ENCODE results near the gene SIX4.
"Not testable (repeated sequence)": the region's sequence is repeated elsewhere in the genome, so short reads cannot be mapped to it uniquely, and the experiment has no call there.

SIX4 gene

DNA sequence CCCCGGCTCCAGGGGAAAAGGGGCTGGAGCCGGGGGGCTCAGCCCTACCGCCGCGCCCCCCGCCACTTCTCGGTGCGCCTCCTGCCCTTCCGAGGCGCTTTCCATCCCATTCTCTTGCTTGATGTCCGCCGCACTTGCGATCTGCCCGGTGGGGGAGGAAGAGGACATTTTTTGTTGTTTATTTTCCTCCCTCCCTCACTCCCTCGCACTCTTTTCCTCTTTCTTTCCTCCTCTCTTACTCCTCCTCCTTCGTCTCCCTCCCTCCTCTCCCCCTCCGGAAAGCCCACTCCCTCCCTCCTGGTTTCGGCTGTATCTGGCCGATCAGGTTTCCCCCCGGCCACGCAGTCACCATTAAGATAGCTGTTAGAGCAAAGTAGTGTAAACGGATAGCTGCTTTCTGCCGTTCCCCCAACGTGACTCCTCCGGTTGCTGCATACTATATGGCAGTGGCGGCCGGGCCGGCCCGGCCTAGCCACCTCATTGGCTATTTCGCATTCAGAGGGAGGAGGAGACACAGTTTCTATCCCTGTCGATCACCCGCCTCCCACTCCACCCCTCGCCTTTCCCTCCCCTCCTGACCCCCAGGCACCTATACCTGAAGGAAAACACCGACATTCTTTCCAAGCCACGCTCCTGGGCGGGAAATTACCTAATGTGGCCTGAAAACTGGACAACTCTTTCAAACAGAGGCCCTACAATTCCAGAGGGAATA lies at the start of gene SIX4:
TSS of gene SIX4 (minus strand) at position 445 of the 712 bp plus-strand sequence. CDS start at position 168, 277 bp downstream.
- no peak for DNase-seq

DNA sequence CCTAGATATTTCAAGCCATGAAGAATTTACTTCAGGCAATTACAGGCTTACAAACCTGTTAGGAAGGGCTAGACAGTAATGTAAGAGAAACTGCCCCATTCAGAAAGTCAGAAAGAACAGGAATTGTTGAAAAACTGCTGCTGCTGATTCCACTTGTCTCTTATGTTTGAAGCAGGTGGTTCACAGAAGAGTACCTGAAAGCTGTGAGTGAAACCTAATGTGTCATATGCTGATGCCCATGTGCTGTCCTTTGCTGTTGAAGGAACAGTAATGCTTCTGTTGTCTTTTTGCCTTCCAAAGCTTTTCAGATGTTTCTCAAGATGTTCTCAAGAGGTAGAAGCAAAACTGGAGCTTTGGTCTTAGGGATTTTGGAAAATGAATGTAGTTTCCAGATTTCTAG lies 49.4 kb upstream of the SIX4 start:
- DNase-seq: no peak

DNA sequence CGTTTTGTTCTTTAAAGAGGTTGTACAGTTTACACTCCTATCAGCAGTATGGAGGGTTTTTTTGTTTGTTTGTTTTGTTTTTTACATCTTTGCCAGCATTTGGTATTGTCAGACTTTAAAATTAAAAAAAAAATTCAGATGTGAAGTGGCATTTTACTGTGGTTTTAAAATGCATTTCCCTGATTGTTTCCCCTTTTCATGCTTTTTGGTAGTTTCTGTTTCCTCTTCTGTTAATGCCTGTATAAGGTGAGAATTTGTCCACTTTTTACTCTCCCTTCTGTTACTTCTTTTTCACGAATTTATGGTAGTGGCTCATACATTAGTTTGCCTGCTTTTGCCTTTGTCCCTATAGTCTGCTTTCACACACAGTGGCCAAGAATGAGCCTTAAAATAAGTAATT lies 47.0 kb upstream of the SIX4 start:
- peak; percentile 17 for DNase-seq

DNA sequence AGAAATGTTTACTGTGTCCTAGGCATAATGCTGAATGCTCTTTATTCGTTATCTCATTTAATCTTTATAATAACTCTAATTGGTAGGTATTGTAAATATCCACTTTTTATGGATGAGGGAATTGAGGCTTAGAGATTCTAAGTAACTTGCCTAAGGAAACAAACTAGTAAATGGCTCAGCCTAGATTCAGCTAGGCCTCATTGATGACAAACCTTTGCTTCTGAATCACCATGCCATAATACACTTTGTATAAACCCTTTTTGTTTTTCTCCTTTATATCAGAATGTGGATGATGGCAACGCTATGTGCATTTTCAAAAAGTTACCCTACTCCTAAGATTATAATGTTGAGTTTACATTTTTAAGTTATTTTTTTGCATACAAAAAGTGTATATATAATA lies 44.5 kb upstream of the SIX4 start:
- DNase-seq: no peak

DNA sequence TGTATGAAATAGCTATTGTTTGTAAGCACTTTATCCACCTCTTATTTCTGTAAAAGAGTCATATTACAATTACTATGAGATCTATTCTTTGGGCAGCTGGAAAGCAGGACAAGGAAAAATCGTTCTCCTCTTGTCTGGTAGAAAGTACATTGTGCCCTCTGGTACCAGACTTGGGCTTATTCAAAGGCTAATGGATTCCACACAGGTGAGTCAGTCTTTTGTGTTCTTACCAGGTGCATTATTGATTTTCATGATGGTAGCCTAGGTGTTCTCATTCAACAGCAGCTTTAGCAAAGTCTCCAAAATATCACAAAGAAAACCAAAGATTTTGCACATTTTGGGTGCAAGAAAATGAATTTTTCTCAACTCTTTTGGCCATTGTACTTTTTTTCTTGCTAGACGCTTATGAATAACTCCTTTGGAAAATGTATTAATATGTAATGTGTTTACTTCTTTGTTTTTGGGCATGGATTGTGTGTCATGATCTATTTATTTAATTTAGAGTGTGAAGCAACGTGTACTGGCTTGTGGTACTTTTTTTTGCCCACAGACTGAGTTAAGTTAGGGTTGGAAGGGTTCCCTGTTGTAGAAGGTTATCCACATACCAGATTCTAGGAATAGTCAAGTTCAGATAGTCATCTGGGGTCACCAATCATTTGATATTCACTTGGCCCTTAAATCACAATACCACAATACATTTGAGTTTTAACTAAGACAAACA lies 36.7 kb upstream of the SIX4 start:
- DNase-seq: no peak

DNA sequence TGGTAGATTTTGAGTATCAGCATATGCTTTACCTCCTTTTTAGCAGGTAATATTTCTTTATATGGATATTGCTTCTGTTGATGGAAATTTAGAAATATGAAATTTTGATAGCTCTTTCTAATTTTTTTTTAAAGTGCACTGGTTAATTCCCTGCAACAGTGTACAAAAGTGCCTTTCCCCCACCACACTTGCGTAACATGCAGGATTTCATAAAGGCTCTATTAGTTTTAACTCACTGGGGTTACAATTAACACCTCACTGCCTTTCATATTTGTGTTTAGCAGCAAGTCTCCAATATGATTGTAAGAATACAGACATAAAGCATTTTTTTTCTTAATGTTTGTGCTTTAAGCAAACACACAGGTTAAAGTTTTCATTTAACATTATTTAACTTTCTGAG lies 36.1 kb upstream of the SIX4 start:
- peak; percentile 29 for DNase-seq

DNA sequence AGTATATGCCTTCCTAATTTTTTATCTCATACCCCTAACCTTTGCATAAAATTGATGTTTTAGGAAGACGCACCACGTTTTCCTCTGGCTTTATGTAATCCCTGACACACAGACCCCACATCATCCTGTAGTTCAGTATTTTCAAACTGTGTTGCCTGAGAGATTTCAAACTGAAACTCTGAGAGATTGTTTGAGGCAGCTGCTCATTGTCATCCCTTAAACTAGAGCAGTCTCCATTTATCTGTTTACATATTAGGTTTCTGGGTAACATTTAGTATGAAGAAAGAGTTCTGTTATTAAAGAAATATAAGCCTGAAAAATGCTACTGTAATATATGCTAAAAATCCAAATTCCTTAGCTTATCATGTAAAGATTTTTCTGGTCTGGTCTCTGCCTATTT lies 34.7 kb upstream of the SIX4 start:
- DNase-seq: peak; percentile 23

DNA sequence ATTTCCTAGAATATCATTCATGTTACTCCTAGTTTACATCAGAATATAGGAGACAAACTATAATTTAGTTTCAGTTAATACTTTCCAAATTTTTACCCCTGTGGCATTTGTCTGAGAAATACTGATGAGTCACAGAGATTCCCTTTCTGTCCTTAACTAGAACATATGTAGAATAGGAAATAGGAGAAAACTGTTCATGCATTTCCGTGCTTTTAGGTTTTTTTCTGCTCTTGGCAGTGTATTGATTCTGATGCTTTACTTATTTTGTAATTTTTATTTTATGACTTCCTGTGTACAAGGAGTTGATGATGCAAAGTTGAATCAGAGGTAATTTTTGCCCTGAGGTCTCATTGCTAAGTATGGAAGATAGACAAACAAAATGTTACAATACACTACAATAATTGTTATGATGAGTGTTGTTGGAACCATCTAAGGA lies 33.4 kb upstream of the SIX4 start:
- DNase-seq: peak; percentile 50

DNA sequence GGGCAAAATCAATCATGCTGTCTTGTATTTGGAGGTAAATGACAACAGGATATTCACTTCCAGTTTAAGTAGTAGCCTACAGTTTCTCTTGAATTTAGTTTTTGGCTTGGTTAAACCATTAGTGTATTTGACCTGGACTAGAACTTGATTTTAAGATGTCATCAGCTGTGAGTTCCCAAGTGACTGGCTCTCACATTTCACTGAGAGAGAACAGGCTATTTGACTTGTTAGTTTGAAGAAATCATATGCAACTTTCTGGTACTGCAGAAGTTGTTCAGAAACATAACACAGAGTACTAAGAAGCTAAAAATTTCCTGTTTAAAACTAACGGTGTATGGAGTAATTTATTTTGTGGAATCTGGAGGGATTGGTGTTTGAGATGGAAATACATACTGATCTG lies 32.7 kb upstream of the SIX4 start:
- DNase-seq: no peak

DNA sequence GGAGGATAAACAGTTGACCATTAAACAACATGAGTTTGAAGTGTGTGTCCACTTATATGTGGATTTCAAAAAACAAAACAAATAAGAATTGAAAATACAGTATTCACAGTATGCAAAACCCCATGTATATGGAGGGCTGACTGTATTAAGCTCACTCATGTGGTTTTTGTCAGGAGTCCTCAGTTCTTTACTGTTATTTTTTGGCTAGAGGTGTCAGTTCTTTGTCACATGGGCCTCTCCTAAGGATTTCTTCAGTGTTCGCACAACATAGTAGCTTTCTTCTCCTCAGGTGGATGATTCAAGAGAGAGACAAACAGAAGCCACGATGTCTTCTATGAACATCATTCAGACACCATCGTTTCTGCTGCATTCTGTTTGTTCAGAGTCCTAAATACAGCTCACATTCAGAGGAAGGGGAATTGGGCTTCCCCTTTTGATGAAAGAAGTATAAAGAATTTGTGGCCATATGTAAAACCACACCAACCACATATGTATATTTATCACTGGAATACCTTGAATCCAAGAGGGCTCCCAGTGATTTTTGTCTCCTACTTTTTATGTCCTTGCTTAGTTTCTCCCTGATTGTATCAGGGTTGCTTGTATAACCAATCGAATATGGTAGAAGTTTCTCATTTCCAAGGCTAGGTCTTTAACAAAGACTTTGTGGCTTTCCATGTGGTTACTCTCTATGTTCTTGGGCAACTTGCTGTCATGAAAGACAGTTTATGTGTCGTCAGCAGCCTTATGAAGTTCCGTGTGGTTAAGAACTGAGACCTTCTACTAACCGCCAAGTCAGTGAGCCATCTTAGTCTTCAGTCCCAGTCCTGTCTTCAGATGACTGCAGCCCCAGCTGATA lies 29.3 kb upstream of the SIX4 start:
- peak; percentile 99 for DNase-seq

DNA sequence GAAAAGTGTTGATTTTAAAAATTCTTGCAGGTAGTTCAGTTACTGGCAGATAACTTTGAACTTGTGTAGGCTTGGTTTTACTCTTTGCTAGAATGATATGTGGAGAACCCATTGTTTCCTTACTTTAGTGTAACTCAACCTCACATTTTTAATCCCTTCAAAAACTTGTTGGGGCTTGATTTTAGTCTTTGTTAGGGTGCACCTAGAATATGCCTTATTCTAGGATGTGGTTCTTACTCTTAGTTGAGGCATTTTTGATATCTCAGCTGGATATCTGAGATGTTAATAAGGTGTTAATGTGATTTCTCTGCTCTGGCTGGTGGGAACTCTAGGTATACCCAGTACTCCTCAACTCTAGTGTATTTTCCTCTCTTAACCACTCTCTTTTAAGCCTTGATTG lies 20.4 kb upstream of the SIX4 start:
- DNase-seq: no peak

DNA sequence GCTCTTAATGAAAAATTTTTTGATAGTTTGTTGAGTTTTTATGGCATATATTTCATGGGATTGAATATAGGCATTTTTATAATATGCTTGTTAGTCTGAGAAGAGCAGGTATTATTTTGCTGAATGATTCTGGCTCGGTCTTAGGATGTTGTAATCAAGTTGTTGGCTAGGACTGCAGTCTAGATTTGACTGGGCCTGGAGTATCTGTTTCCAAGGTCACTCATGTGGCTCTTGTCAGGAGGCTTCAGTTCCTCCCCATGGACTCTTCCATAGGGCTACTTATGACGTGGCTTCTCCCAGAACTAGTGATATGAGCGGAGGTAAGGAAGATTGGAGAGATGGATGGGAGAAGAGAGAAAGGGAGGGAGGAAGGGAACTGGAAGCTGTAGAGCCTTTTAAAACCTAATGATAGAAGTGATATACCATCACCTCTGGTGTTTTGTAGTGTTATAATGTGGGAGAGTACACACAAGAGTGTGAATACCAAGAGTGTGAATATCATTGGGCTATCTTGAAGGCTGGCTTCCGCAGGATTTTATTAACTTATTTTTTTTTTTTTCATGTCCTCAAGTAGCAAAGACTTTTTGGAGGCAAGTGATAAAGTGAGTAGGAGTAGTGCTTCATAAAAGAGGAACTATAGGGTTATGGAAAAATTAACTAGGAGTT lies 14.8 kb upstream of the SIX4 start:
- DNase-seq: peak; percentile 20

DNA sequence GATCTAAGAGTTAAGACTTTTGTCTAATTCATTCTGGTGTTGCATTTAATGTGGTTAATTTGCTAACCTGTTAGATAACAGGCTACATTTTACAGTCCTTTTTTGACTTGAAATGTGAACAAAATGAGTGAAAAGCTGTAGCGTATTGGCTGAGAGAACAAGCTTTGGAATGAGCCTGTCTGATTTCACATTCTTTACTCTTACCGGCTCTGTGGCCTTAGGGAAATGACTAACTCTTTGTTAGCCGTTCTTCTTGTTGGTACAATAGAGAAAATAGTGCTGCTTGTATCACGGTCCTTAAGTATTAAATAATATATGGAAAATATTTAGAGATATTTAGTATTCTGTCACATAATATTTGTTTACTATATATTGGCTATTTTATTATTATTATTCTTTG lies 12.3 kb upstream of the SIX4 start:
- no peak for DNase-seq

DNA sequence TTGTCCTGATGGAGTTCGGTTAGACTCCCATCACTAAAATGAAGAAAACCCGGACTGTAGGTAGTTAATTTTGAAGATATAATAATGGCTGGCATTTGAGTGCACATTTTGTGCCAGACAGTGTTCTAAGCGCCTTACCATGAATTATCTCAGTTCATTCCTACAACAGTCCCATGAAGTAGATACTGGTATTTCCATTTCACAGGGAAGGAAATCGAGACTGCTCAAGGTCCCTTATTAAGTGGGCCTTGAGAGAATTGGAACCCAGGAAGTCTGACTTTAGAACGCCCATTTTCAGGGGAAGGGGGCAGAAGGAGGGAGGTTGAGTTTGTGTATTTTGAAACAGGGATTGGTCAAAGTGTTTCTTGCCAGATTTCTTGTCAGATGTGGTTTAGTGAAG lies 11.3 kb upstream of the SIX4 start:
- DNase-seq: no peak

DNA sequence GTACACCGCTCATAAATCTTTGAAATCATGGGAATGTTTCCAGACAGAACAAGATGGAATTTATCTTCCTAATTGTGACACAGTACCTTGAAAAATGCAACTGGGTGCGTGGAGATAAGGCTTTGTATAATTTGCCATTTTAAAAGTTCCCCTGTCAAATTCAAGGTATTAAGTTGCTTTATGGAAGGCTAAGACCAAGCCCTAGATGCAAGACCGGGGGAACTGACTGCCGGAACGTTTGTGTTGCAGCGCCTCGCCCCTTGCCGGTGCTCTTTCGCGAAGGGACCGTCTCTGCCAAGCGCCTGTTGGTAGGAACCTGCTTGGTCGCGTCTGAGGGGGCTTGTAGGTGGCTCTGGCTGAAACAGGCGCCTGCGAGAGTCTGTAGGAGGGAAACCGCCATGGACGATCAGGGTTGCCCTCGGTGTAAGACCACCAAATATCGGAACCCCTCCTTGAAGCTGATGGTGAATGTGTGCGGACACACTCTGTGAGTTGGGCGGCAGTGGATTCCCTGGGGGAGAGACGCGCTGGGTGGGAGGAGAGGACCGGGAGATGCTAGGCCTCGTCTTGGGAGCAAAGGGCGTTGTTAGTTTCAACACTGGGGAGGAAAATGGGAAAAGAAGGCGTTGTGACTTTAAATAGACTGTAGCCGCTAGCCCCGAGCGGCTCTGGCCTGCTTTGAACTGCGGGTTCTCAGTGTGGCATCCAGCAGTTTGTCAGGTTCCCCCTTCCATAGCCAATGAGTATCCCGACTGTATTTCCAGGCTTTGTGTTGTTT lies 10.5 kb upstream of the SIX4 start, which contains the start of gene MNAT1:
TSS of gene MNAT1 (plus strand) at position 297 of the 778 bp plus-strand sequence. CDS start at position 399, 102 bp downstream.
- peak; percentile 59 for DNase-seq

DNA sequence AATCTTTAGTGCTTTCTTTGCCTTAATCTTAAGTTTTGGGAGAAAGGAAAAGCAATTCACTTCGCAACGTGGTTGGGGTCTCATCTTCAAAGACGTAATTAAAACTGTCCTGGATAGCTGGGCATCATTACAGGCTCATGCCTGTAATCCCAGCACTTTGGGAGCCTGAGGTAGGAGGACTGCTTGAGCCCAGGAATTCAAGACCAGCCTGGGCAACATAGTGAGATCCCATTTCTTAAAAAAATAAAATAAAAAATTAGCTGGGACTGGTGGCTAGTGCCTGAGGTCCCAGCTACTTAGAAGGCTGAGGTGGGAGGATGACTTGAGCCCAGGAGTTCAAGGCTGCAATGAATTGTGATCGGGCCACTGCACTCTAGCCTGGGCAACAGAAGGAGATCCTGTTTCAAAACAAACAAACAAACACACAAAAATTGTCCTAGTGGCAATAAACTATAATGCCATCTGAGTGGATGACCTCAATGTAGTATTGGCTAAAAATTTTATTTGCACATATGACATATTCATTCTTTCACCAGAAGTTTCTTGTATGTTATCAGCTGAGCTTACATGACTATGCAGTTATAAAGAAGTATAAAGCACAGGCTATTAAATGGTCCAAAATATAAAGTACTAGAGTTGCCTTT lies 8.8 kb upstream of the SIX4 start:
- DNase-seq: no peak

DNA sequence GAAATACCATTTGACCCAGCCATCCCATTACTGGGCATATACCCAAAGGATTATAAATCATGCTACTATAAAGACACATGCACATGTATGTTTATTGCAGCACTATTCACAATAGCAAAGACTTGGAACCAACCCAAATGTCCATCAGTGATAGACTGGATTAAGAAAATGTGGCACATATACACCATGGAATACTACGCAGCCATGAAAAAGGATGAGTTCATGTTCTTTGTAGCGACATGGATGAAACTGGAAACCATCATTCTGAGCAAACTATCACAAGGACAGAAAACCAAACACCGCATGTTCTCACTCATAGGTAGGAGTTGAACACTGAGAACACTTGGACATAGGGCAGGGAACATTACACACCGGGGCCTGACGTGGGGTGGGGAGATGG lies 7.1 kb upstream of the SIX4 start:
- not testable (repeated sequence) for DNase-seq

DNA sequence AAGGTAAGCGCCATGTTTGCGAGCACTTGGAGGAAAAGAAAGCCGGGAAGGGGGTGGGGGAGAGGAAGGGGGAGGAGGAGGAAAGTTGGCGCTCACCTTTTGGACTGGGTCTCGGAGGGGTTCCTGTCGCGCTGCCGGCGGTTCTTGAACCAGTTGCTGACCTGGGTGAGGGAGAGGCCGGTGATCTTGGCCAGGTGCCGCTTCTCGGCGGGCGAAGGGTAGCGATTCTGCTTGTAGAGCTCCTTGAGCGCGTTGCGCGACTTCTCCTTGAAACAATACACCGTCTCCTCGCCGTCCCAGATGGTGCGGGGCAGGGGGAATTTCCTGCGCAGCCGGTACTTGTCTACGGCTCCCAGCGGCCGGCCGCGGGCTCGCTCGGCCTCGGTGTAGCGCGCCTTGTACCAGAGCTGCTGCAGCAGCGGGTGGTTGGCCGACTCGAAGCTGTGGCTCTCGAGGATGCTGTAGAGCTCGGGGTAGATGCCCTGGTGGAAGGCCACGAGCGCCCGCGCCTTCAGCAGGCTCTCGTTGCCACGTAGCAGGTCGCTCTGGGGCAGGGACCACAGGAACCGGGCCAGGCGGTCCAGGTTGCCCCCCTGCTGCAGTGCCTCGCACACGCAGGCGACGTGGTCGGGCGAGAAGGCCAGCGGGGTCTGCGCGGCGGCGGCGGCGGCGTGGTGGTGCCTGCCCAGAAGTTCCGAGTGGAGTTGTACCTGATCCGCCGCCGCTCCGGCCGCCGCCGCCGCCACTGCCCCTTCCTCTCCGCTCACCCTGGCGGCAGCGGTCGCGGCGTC lies 840 bp downstream of the SIX4 start:
- no peak for DNase-seq

DNA sequence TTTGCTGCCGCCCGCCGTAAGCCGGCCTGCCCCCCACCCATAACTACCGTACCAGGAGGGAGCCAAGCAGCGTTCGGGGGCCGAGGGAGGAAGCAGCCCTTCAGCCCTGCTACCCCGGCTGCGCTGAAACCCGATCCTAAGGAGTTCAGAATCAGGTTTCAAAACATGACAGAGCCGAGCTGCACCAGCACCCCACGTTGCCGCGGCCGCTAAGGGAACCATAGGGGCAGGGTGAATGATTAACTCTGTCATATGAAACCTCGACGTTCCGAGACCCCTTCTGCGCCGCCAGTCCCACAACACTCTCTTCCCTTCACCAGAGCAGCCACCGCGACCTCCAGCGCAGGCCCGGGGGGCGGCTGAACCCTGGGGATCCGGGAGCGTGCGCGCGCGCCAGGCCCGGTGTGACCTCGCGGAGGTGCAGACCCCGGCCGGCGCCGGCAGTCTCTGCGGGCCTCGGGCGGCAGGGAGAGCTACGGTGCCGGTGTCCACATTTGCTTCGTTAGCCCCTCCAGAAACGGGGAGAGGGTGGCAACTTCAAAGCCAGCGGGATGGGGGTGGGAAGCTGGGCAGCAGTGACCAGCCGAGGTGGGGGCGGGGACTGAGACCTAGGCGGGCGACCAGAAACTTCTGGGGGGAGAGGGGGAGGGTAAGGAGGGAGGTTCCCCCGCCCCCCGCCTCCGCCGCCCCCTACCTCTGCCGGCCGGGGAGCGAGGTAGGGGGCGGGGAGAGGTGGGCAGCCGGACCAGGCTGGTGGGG lies 1.6 kb downstream of the SIX4 start:
- DNase-seq: no peak

DNA sequence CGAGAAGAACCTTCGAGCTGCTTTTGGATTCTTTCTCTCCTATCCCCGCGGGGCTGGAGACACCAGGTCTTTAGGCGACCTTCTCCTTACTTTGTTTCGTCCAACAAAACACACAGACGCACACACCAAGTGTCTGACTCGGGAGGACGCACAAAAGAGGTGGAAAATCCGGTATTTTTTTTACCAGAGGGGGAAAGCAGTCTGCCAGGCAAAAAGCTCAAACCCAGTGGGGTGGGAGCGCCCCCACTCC lies 2.1 kb downstream of the SIX4 start:
- no peak for DNase-seq
